Osteocyte (in vitro differentiated cells): ENCODE measurements around the gene CCSER2. TPM values are rescaled to one million over a fixed set of nuclear protein-coding genes. Genes with fewer than 3 reads are reported as not detected.
"Not testable (repeated sequence)": the region's sequence is repeated elsewhere in the genome, so short reads cannot be mapped to it uniquely, and the experiment has no call there.

Experiments
- DNase-seq: peaks from one replicate; pipeline ENCODE4 v3.0.0; 2021; ENCODE audit warnings: mixed read lengths; ENCODE audit not compliant: unreplicated experiment; ENCODE audit errors: extremely low spot score
- H3K27ac Mint-ChIP-seq: one replicate; pipeline ENCODE4 v1.8.0; 2021; ENCODE audit warnings: mild to moderate bottlenecking, mixed read lengths; ENCODE audit not compliant: unreplicated experiment
- H3K27me3 Mint-ChIP-seq: one replicate; pipeline ENCODE4 v1.8.0; 2021; ENCODE audit warnings: mixed read lengths; ENCODE audit not compliant: unreplicated experiment
- H3K36me3 Mint-ChIP-seq: one replicate; pipeline ENCODE4 v1.8.0; 2021; ENCODE audit warnings: mixed read lengths; ENCODE audit not compliant: unreplicated experiment
- H3K4me1 Mint-ChIP-seq: one replicate; pipeline ENCODE4 v1.8.0; 2021; ENCODE audit warnings: mixed read lengths; ENCODE audit not compliant: unreplicated experiment
- H3K4me3 Mint-ChIP-seq: one replicate; pipeline ENCODE4 v1.8.0; 2021; ENCODE audit warnings: mild to moderate bottlenecking, moderate library complexity, mixed read lengths; ENCODE audit not compliant: unreplicated experiment
- H3K9me3 Mint-ChIP-seq: one replicate; pipeline ENCODE4 v1.8.0; 2021; ENCODE audit warnings: mixed read lengths; ENCODE audit not compliant: unreplicated experiment
- long read RNA-seq: library from polyadenylated mRNA; unstranded; transcript quantifications from one replicate; pipeline ENCODE4 v2.0.0, GENCODE V29; 2021
- total RNA-seq: library from RNA; stranded (reverse); gene quantifications from 2 replicates; pipeline ENCODE4 v1.2.1, GENCODE V29; 2021
- TF ChIP-seq, protein P1 (sequence below): fragments of 200-600 bp; sonication (generic); IDR thresholded peaks from 2 replicates; pipeline ENCODE4 v1.5.0; 2021; ENCODE audit warnings: antibody characterized with exemption, mild to moderate bottlenecking, moderate library complexity

CCSER2 gene, protein sequence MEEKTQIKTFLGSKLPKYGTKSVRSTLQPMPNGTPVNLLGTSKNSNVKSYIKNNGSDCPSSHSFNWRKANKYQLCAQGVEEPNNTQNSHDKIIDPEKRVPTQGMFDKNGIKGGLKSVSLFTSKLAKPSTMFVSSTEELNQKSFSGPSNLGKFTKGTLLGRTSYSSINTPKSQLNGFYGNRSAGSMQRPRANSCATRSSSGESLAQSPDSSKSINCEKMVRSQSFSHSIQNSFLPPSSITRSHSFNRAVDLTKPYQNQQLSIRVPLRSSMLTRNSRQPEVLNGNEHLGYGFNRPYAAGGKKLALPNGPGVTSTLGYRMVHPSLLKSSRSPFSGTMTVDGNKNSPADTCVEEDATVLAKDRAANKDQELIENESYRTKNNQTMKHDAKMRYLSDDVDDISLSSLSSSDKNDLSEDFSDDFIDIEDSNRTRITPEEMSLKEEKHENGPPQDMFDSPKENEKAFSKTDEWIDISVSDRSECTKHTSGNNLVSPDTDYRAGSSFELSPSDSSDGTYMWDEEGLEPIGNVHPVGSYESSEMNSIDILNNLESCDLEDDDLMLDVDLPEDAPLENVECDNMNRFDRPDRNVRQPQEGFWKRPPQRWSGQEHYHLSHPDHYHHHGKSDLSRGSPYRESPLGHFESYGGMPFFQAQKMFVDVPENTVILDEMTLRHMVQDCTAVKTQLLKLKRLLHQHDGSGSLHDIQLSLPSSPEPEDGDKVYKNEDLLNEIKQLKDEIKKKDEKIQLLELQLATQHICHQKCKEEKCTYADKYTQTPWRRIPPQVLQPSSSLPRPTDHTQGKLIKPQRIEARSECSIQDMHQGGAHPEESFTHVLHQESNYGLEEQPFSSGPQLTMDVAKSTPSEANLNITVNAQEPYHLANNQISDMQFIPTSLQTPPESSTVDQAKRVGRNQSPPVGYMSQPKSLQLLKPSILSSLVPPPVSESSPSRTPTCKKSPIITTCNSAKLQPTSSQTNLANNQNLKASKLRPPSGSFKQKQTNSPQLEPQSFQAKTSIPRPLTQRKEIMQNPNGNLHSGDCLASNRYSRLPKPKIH
- total RNA-seq, result 66.8 and 70.3 TPM in 2 replicates
- long read RNA-seq, full-length matches to known transcripts, result 6 of 159 reads
- long read RNA-seq, partial matches to known transcripts, result 128 of 159 reads
- long read RNA-seq, other reads (novel, unspliced or antisense), result 25 of 159 reads

DNA sequence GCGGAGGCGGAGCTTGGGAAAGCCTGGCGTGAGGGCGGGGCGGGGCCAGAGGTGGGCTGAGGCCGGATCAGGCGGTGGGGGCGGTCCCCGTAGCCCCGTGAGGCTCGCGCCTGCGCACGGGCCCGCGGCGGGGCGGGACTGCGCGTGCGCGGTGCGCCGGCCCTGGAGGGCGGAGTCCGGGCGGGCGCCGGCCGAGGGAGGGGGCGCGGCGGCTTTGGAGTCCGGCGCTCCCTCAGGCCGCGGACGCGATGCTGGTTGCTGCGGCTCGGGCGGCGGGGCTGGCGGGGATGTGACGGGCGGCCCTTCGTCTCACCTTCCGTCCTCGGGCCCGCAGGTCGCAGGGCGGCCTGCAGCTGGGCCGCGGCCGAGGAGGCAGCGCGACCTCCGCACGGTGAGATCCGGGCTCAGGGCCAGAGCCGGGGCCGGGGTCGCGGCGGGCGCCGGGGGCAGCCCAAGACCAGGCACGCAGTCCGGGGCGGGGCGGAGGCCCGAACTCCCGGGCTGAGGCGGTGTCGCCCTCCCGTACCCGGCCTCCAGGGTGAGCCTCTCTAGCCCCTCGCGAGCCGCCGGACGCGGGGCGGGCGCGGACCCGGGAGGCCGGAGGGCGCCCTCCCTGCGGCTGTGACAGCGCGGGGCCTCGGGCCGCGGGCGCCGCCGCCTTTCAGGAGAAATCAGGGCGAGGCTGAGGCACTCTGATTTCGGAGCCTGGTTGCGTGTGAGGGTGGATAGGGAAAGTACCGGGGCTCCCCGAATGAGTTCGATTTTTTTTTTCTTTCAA, at the start of gene CCSER2:
Gene CCSER2, plus strand, starts transcription at position 172 of the 778 bp plus-strand sequence. CDS start 42,464 bp downstream, outside the sequence.
- Mint-ChIP-seq H3K4me1 (peaks cover 30% of the 10 kb centered on the region), H3K9me3 (no peaks in the 10 kb centered on the region), H3K36me3 (no peaks in the 10 kb centered on the region), H3K27ac (peak within 1 kb of the TSS; percentile 94), H3K27me3 (no peaks in the 10 kb centered on the region), H3K4me3 (peak within 1 kb of the TSS; percentile 91)
- TF ChIP-seq, protein P1, sequence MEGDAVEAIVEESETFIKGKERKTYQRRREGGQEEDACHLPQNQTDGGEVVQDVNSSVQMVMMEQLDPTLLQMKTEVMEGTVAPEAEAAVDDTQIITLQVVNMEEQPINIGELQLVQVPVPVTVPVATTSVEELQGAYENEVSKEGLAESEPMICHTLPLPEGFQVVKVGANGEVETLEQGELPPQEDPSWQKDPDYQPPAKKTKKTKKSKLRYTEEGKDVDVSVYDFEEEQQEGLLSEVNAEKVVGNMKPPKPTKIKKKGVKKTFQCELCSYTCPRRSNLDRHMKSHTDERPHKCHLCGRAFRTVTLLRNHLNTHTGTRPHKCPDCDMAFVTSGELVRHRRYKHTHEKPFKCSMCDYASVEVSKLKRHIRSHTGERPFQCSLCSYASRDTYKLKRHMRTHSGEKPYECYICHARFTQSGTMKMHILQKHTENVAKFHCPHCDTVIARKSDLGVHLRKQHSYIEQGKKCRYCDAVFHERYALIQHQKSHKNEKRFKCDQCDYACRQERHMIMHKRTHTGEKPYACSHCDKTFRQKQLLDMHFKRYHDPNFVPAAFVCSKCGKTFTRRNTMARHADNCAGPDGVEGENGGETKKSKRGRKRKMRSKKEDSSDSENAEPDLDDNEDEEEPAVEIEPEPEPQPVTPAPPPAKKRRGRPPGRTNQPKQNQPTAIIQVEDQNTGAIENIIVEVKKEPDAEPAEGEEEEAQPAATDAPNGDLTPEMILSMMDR, result peak; percentile 17
- DNase-seq, result peak; percentile 99

DNA sequence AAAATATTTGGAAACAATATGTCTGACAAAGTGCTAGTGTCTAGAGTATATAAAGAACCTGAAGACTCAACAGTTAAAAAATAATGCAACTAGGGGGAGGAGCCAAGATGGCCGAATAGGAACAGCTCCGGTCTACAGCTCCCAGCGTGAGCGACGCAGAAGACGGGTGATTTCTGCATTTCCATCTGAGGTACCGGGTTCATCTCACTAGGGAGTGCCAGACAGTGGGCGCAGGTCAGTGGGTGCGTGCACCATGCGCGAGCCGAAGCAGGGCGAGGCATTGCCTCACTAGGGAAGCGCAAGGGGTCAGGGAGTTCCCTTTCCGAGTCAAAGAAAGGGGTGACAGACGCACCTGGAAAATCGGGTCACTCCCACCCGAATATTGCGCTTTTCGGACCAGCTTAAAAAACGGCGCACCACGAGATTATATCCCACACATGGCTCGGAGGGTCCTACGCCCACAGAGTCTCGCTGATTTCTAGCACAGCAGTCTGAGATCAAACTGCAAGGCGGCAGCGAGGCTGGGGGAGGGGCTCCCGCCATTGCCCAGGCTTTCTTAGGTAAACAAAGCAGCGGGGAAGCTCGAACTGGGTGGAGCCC, 48.4 kb upstream of the CCSER2 start:
- not testable (repeated sequence) for DNase-seq, H3K36me3 Mint-ChIP-seq, H3K9me3 Mint-ChIP-seq, H3K4me1 Mint-ChIP-seq, H3K27ac Mint-ChIP-seq
- H3K4me3 Mint-ChIP-seq, result peak overlapping the region; percentile 77
- H3K27me3 Mint-ChIP-seq, result peaks cover 38% of the 10 kb centered on the region

DNA sequence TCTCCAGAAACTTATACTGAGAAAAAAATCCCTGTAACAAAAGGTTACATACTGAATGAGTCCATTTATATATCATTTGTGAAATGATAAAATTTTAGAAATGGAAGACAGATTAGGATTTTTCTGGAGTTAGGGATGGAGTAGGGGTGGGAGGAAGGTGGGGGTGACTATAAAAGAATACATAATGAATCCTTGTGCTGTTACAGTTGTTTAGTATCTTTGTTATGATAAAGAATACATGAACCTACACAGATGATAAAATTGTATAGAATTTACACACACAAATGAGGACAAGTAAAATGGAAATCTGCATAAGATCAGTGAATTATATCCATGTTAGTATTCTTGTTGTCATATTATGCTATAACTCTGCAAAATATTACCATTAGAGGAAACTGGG, 41.7 kb upstream of the CCSER2 start:
- DNase-seq, result no peak
- Mint-ChIP-seq H3K9me3 (no peaks in the 10 kb centered on the region), H3K4me3 (no peak overlapping the region), H3K27ac (no peak overlapping the region), H3K36me3 (no peaks in the 10 kb centered on the region), H3K4me1 (no peaks in the 10 kb centered on the region), H3K27me3 (peaks cover 2% of the 10 kb centered on the region)
- TF ChIP-seq, protein P1, result no peak

DNA sequence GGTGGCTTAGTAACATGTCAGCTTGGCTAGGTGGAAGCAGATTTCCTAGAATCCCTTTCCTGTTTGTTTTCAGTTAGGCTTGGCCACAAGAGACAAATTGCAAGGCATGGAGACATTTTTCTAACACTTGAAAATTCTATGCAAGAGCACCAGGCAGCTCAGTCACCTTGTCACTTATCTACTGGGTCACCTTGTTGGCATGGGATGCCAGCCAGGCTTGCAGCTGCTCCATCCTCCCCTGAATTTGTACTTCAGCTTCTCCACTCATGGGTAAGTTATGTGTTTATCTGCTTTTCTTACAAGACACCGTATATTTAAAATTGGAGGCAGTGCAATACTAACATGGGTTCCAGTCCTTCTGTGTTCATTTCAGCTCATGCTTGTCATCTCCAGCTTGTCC, 40.2 kb upstream of the CCSER2 start:
- Mint-ChIP-seq H3K36me3 (no peaks in the 10 kb centered on the region), H3K4me1 (no peaks in the 10 kb centered on the region), H3K27ac (no peak overlapping the region), H3K4me3 (no peak overlapping the region), H3K9me3 (no peaks in the 10 kb centered on the region), H3K27me3 (peaks cover 2% of the 10 kb centered on the region)
- TF ChIP-seq, protein P1, result no peak
- no peak for DNase-seq
